Hematopoietic multipotent progenitor cell treated with erythropoietin and hydrocortisone succinate and interleukin-3 and kit ligand, for 8 days (in vitro differentiated cells): ENCODE data around the gene CCDC102A.

Source experiments
- DNase-seq: peaks from one replicate; pipeline ENCODE4 v3.0.0-alpha.2; 2015

The CCDC102A gene

DNA sequence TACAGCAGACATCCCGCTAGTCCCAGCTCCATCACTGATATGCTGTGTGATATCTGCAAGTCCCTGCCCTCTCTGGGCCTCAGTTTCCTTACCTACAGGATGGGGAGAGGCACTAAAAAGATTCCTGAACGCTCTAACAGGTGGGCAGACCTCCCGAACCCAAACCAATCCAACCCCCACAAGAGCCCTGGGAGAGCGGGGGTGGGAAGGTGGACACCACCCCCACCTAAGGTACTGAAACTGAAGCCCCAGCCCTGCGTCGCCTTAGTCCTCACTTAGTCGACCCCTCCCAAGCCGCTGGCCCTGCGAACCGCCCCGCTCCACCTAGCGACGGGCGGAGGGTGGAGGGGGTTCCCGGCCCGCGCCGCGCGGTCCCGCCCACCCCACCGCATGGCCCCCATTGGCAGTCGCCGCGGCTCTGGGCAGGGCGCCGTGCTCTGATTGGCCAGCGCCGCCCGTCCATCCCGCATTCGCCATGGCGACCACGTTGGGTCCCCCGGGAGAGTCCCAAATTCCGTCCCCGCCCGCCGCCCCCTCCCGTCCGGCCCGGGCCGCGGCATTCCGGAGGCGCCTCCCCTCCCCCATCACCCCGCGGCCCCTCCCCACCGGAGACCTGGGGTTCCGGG is 578 bp downstream of the CCDC102A start:
- DNase-seq: peak; percentile 73

DNA sequence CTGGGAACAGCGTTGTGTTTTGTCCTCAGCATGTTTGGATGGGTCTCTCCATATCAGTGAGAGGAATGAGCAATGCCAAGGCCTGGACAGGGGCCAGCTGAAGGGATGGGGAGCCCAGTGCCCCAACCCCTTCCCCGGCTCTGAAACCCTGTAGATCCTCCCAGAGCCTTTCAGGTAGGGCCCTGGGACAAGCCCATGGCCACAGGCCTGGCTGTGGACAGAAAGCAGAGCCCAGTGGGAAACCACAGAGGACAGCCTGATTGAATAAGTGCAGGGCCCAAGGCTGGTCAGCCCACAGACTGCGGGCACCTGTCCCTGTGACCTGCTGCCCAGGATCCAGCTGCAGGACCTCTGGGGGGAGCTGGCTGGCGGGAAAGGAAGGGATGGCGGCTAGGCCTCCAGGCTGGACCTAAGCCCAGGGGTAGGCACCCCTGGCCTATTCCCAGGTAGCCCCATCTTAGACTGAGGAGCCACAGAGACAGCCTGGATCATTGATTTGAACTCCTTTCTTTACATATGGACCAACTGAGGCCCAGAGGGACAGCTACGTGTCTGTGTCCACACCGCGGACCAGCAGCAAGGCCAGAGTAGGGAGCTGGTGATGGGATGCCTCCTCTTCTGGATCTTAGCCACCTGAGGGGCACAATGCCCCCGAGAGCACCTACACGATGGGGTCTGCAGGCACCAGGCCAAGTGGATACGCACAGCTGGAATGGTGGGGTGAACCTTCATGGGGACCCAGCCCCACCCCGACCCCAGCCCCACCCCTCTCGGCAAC is 1.3 kb downstream of the CCDC102A start:
- DNase-seq: no peak

DNA sequence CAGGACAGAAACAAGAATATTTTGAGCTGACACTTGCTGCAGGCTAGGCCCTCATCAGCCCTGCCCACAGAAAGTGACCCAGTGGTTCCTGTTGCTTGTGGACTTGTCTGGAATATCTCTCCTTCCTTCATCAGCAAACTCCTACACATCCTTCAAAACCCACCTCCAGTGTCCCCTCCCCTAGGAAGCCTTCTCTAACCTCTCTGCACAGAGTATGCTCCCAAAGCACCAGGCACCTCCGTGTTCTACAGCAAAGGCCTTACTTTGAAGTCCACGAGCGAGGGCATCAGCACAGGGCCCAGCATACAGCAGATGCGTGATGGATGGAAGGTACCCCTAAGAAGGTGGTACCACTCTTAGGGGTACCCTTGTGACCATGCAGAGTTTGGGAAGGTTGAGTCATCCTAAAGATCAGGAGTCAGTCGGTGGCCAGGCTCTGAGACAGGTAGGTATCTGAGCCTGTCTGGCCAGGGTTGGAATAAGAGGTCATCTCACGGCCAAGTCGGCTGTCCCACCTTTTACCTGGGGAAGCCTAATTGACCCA is 2.0 kb downstream of the CCDC102A start:
- DNase-seq: no peak

DNA sequence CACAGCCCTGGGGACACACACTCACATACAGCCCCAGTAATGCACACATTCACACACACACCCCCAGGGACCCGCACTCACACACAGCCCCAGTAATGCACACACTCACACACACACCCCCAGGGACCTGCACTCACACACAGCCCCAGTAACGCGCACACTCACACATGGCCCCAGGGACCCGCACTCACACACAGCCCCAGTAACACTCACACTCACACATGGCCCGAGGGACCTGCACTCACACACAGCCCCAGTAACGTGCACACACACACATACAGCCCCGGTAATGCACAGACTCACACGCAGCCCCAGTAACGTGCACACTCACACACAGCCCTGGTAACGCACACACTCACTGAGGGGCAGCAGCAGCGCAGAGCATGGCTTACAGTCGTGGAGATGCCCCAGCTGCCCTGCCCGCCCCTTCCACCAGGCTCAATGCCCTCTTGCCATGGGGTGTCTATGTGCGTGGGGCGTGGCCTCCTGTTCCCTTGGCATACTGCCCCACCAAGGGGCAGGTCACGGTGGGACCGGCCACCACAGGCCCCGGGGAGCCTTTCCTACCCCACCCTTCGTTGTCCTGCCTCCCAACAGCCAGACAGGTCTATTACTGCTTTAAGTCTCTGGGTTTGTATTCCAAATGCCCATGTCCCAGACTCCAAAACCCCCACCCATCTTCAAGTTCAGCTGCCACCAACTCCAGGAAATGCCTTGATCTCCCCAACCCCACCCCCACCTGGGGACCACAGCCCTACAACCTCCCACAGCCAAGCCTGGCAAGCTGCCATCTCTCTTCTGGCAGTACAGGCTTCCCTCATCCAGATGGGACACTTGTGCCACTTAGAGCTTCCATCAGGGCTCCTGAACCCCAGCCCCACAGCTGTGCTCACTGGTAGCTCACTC is 2.7 kb downstream of the CCDC102A start:
- DNase-seq: peak; percentile 61

DNA sequence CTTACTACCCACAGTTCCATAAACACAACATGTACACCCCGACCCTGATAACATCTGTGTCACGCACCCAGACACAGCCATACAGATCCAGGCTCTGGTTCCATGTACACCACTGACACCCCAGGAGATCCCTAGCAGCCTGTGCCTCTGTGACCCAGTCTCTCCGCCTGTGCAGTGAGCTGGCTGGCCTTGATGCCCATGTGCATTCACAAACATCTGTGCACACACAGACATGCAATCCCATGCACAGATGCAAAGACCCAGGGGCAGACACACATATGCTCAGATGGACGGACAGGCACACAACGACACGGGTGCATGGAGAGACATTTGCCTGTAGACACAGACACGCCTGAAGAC is 4.1 kb downstream of the CCDC102A start:
- DNase-seq: no peak

DNA sequence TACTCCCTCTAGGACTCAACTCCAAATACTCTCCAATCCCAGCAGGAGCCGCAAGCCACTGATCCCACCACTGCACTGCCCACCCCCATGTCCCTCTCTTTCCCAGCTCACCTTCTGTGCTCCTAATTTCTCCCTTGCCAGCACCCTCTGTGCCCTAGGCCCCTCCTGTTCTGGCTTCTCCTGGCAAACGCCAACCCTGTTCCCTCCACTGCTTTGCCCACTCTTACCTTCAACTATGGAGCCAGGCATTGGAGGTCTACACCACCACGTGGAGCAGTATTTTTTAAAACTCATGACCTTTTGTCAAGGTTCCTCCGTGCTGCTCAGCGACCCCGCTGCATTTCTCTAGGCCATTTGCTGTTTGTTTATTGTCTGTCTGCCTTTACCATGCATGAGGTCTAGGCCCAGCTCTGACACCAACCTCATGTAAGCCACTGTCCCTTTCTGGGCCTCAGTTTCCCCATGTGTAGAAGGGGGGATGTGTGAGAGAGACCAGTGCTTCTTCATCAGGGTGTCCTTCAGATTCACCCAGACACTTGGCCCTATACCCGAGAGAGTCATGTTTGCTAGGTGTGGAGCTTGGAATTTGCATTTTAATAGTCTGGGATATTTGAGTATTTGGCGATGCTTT is 4.6 kb downstream of the CCDC102A start:
- no peak for DNase-seq

DNA sequence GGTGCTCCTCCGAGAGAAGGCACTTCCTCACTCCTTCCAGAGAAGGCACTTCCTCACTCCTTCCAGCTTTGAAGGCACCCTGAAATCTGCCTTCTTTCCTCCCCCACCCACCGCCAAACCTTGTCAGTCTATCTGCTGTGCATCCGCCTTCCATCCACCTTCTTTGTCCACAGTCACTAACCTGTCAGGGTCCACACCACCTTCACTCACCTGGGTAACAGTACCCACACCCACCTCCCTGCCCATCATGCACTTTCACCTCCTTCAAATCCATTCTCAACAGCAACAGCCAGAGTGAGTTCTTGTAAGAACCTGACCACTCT is 5.2 kb downstream of the CCDC102A start:
- no peak for DNase-seq

DNA sequence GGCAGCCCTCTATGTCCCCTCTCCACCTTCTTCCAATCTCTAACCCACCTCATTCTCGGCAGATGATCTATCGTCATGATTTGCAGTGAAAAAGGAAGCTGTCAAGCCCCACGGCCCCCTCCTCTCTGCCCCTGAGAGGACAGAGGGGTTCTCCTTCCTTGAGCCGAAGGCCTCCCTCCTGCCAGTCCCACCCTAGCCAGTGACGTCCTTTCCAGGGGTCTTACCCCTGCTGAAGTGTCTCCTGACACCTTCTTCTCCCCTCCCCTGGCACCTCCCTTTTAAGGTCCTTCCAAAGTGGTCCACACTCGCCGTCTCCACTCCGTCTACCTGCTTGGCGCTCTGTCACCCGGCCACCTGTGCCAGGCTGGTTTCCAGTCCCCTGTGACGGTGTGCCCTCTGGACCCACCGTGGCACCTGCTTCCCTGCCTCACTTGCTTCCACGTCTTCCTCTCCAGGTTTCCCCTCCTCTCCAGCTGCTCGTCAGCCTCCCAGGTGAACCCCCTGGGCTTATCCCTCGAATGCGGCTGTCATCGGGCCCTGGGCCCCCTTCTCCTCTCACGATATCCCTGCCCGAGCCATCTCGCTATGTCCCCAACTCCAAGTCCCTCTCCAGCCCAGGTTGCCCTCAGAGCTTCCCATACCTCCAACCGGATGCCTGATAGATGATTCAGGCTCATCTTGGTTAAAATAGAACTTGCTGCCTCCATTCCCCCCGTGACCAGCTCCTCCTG is 5.7 kb downstream of the CCDC102A start:
- no peak for DNase-seq

DNA sequence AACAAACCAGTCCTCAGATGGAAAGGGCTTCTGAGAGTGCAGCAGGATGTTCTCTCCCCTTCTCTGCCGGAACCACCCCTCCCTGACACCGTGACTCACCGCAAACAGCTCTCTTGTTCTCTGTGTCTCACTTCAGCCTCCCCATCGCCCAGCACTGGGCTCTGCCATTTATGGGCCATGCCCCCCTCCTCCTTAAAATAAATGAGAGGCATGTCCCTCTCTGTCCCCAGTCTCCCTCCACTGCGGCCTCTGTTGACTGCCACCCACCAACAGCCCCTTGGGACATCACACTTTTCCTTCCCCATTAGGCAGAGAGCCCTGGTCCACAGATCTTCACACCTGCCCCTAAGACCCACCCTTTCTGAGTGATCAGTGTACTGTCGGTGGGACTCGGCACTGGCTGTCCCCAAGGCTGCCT is 6.3 kb downstream of the CCDC102A start:
- DNase-seq: peak; percentile 17

DNA sequence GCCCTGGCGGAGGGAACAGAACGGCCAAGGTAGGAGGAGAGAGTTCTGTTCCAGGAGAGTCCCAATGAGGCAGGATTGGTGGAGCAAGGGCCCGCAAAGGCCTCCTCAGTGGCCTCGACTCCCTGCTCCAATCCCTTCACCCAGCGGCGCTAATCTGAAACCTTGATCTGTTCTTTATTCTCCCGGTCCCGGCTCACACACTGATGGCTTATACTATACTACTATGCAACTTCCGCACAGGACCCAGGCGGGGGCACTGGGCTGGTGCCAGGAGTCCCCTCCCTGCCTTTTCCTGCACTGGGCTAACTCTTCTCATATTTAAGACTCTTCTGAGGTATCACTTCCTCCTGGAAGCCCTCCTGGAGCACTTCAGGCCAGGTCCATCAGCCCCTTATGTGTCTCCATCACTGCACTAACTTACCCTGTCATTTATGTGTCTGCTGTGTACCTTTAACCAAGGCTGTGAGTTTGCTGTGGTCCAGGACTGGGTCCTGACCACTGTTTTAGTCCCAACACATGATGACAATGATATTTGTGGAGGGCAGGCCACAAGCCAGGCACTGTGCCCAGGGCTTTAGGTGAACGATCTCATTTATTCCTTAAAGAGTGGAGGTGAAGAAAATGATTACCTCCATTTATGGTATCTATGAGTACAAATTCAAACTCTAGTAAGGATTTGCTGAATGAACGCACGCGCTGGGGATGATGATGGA is 6.8 kb downstream of the CCDC102A start:
- DNase-seq: no peak

DNA sequence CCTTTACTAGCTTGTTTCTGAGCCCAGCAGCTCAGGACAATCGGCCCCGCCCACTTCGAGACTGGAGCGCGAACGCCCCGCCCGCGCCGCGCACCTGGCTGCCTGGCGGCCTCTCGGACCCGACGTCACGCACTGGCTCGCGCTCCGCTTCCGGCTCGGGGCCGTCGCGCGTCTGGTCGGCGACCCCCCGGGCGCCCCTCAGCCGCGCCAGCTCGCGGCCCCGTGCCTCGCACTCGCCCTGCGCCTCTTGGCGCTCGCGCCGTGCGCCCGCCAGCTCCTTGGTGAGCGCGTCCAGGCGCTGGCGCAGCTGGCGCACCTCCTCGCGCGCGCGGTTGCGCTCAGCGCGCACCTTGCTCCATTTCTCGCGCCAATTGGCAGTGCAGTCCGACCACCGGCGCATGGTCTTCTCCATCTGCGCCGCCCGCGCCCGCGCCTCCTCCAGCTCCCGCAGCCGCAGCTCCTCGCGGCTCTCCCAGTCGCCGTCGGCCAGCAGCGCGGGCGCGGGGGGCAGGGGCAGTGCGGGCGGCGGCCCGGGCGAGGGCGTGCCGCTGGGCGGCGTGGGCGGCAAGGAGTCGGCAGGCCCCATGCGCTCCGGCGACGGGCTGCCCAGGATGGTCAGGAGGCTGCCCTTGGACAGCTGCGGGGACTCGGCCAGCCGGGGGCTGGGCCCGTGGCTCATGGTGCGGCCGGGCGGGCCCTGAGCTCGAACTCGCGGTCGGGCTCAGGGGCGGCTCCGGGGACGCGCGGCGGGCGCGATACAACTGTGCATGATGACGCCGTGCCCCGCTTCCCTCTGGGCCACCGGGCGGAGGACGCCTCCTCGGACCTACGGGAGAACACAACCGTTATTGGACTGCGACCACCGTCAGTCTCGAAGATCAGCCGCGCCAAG is 7.6 kb downstream of the CCDC102A start:
- DNase-seq: no peak

DNA sequence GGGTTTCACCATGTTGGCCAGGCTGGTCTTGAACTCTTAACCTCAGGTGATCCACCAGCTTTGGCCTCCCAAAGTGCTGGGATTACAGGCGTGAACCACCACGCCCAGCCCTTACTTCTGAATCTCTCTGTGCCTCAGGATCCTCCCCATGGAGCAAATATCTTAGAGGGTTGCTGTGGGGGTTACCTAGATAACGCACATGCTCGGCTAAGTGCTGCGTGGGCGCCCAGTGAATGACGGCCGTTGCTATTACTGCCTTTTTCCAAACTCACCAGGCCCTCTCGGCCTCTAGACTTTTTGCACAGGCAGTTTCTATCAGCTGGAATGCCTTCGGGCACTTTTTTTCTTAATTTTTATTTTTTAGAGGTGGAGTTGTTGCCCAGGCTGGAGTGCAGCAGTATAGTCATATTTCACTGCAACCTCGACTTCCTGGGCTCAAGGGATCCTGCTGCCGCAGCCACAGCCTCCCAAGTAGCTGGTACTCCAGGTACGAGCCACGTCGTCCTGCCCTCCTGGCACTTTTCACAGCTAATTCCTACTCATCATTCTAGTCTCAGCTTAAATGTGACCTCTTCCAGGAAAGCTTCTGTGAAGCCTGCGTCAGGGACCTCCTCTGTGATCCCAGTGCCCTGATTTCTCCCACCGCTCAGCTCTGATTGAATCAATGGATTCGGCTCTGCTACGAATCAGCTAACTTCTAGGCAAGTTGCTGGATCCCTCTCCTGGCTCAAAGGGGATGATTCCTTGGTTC is 8.6 kb downstream of the CCDC102A start:
- DNase-seq: no peak

DNA sequence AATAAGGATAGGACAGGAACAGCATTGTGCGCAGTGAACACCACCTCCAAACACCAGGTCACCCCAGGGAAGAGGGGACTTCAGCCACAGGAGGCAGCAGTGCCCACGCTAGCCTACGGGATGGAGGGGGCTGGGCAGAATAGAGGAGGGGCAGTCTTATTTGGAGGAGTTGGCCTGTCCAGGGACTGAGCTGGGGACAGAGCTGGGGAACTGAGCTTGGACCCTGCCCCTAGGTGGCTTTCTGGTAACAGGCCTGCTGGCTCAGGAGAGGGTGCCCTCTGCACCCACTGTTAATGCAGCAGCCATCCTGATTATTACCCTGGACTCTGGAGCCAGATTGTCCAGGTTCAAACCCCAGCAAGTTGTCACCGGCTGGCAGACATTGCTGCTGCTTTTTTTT is 9.3 kb downstream of the CCDC102A start:
- no peak for DNase-seq

DNA sequence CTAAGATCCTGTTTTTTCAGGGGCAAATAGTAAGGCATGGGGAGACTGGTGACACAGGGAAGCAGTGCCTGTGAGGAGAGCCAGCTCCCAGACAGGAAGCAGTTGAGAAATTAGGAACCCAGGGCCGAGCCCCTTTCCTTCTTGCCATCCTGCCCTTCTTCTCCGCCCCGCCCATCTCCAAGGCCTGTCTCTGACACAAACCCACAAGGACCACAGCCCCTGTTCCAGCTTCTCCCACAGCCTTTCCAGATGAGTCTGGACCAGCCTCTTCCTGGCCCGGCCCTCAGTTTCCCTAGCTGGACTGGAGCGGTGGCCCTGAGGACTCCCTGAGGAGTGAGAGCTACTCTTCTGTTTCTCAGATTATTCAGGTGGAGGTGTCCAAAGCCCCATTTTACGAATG is 9.9 kb downstream of the CCDC102A start:
- no peak for DNase-seq

DNA sequence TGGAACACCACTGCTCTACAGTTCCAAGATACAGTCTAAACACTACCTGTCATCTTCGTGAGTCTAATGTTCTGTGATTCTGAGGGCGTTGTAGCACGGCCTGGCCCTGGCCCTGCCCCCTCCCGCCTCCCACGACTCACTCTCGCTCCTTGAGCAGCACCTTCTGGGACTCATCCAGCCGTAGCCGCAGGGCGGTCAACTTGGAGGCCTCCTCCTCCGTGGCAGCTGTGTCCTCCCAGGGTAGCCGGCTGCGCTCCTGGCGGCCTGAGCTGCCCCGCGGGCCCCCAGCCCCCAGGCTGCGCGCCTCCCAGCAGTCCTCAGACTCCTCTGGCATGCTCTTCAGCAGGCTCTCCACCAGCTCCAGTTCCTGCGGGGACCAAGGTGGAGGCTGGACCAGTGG is 10.6 kb downstream of the CCDC102A start:
- DNase-seq: no peak

DNA sequence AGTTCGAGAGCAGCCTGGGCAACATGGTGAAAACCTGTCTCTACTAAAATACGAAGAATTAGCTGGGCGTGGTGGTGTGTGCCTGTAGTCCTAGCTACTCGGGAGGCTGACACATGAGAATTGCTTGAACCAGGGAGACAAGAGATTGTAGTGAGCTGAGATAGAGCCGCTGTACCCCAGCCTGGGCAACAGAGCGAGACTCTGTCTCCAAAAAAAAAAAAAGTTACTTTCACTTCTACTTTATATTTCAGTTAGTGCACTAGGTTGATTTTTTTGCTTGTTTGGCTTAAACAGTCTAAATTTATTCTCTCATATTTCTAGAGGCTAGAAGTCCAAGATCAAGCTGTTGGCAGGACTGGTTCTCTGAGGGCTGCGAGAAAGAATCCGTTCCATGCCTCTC is 13.4 kb downstream of the CCDC102A start:
- no peak for DNase-seq

DNA sequence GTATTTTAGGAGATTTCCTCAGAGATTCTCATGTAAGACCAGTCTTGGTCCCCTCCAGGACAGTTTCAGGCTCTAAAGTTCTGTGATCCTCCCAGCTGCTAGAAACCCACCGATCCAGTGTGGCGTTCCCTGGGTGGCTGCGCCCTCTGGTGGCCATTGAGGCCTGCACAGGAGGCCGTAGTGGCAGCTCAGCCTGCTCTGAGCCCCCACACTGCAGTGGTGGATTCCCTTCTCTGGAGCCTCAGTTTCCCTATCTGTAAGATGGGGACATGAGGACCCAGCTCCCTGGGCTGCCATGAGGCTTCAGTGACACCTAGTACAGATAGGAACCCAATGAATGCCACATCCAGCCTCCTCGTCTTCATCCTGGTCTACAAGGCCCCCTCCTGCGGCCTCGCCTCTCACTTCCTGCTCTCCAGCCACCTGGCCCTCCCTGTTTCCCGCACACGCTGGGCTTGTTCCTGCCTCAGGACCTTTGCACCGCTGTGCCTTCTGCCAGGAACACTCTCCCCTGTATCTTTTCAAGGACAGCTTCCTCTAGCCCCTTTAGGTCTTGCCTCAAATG is 16.5 kb downstream of the CCDC102A start:
- peak; percentile 68 for DNase-seq

DNA sequence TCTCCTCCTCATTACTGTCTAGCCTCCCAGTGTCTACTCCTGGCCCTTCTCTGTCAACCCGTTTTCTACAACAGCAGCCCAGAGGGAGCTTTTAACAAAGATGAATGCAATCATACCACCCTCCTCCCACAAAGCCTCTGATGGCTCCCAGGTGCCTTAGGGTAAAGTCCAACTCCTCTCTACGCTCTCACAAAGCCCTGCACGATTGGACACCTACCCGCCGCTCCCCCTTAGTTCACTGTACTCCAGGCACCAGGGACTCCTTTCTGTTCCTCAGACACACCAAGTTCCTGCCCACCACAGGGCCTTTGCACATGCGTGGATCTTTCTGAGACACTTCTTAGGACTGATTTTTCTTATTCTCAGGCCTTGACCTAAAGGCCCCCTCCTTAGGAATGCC is 17.4 kb downstream of the CCDC102A start:
- DNase-seq: no peak

DNA sequence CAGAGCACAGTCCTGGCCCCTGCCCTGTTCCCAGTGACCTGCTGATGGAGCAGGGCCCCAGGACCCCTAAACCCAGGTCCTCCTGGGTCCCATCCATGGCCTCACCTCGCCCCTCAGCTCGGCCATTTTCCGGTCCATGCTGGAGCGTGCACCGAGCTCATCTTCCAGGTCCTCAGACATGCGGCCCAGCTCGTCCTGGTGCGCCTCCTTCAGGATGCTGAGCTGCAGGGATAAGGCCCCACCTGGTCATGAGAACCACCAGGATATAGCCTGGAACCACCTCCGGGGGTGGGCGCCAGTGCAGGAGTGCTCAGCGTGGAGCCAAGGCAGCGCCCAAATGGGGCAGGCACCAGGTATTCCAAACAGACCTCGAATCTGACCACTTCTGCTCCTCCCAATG is 17.9 kb downstream of the CCDC102A start:
- no peak for DNase-seq
